Suprapubic skin (tissue), 4 donors: ENCODE data around the gene CACNA1S. TPM values are rescaled to one million over a fixed set of nuclear protein-coding genes. Genes with fewer than 3 reads are reported as not detected.

ENCODE experiments used
- DNase-seq, 2 donors: peaks; one replicate each; pipeline ENCODE4 v3.0.0-alpha.2; 2019; ENCODE audit warnings: low spot score in 2 of 2
- H3K27ac ChIP-seq: fragments of 200-600 bp; sonication (generic); one replicate; pipeline ENCODE4 v1.5.1; 2019
- H3K27me3 ChIP-seq: fragments of 200-600 bp; sonication (generic); one replicate; pipeline ENCODE4 v1.5.1; 2019
- H3K36me3 ChIP-seq: fragments of 200-600 bp; sonication (generic); one replicate; pipeline ENCODE4 v1.5.1; 2019
- H3K4me1 ChIP-seq: fragments of 200-600 bp; sonication (generic); one replicate; pipeline ENCODE4 v1.5.1; 2019
- H3K4me3 ChIP-seq: fragments of 200-600 bp; sonication (generic); one replicate; pipeline ENCODE4 v1.5.1; 2019; ENCODE audit warnings: mild to moderate bottlenecking
- H3K9me3 ChIP-seq: fragments of 200-600 bp; sonication (generic); one replicate; pipeline ENCODE4 v1.5.1; 2019
- EP300 ChIP-seq: sonication (generic); formaldehyde crosslinking; IDR thresholded peaks from one replicate; pipeline ENCODE4 v1.6.1; 2017; ENCODE audit warnings: antibody characterized with exemption
- POLR2A ChIP-seq, 2 donors: fragments of 450-650 bp; IDR thresholded peaks; one replicate each; pipeline ENCODE4 v1.6.1; 2017; ENCODE audit warnings: antibody characterized with exemption in 2 of 2, mild to moderate bottlenecking in 2 of 2, moderate library complexity in 2 of 2
- POLR2AphosphoS5 ChIP-seq, 3 donors: sonication (generic); formaldehyde crosslinking; IDR thresholded peaks; one replicate each; pipeline ENCODE4 v1.6.1; 2017; ENCODE audit warnings: antibody characterized with exemption in 3 of 3
- WGBS: methylation state at CpG from one replicate; pipeline ENCODE4 v1.1.5; 2018; 5-methylcytosine and 5-hydroxymethylcytosine counted together
- total RNA-seq, 4 donors: library from RNA; depleted of rRNA; stranded (reverse); fragments of >200 nt; gene quantifications; one replicate each; pipeline ENCODE4 v1.1.0, GENCODE V29; 2016
- TF ChIP-seq, protein P1 (sequence below), 2 donors: fragments of 200-600 bp in 1 of 2; fragments of 450-650 bp in 1 of 2; sonication (generic) in 1 of 2; IDR thresholded peaks; one replicate each; pipeline ENCODE4 v1.5.1; 2016 to 2019; ENCODE audit warnings: antibody characterized with exemption in 2 of 2, mild to moderate bottlenecking in 1 of 2, moderate library complexity in 1 of 2

Gene CACNA1S
- total RNA-seq, 4 donors from 2014 or later, result not detected

DNA sequence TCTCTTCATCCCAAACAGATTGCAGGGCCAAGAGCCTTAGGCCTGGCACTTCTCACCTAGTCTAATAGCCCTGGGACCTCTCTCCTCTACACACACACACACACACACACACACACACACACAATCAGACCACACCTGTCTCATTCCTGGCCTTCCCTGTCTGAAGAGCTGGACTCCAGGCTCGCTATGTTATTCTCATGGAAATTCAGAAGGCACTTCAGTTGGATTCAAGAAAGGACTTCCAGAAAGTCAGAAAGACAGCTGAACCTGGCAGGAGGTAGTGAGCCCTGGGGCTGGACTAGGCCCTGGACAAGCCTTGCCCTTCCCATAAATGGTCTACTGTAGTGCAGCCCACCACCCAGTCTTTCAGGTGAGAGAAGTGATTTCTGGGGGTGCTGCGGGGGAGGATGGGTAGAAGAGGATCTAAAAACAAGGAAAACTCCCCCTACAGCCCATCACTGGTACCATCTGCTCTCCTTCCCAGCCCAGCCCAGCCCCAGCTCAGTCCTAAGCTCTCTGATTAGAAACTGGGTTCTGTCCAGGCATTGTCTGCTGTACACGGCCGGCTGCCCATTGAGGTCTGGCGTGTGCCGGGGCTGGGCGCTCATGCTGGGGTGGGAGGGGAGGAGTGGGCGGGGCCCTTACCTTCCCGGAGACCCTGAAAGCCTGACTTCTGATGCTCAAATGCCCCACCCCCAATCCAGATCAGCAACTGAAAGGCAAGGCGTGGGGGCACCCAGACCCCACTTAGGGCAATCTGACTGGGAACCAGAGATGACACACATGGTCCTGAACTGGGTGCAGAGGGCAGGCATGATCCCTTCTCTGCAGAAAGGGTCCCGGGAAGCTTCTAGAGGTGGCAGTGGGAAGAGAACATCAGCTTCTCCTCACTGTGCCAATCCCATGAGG lies 91.3 kb downstream of the CACNA1S start:
- no peaks in the 10 kb centered on the region for H3K36me3 ChIP-seq
- peaks cover 45% of the 10 kb centered on the region for H3K4me1 ChIP-seq
- no peak for DNase-seq
- no peak overlapping the region for H3K27ac ChIP-seq
- no peak overlapping the region for H3K4me3 ChIP-seq
- no peak for TF ChIP-seq POLR2AphosphoS5 (IDR thresholded peaks at IDR 0.05)
- TF ChIP-seq POLR2A (IDR thresholded peaks at IDR 0.05), result no peak
- TF ChIP-seq, protein P1, sequence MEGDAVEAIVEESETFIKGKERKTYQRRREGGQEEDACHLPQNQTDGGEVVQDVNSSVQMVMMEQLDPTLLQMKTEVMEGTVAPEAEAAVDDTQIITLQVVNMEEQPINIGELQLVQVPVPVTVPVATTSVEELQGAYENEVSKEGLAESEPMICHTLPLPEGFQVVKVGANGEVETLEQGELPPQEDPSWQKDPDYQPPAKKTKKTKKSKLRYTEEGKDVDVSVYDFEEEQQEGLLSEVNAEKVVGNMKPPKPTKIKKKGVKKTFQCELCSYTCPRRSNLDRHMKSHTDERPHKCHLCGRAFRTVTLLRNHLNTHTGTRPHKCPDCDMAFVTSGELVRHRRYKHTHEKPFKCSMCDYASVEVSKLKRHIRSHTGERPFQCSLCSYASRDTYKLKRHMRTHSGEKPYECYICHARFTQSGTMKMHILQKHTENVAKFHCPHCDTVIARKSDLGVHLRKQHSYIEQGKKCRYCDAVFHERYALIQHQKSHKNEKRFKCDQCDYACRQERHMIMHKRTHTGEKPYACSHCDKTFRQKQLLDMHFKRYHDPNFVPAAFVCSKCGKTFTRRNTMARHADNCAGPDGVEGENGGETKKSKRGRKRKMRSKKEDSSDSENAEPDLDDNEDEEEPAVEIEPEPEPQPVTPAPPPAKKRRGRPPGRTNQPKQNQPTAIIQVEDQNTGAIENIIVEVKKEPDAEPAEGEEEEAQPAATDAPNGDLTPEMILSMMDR (IDR thresholded peaks at IDR 0.05), result no peak
- TF ChIP-seq EP300, result no peak
- no peaks in the 10 kb centered on the region for H3K27me3 ChIP-seq
- H3K9me3 ChIP-seq, result no peaks in the 10 kb centered on the region
- 86% methylated on average over 5 of the region's 11 CpGs for WGBS

DNA sequence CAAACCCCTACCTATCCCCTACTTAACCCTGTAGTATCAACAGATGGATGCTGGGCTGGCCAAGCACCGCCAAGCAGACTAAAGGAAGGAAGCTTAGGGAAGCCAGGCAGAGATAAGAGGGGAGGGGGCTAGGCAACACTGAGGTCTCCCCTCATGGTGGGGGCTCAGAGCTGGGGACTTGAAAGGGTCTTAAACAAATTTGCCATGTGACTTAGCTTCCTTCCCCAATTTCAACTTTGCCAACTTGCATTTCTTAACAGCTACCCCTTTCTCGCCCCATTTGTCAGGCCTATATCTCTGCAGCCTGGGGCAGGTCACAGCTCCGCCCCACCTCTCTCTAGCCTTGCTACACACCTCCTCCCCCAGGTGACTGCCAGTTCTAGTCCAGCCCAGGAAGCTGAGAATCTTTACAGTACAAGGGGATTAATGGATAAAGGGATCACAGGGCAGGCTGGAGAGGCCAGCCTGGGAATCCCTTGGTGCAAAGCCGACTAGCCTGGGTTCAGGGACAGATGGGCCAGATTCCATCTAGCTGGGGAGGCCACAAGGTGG lies 92.1 kb downstream of the CACNA1S start:
- DNase-seq, result no peak

DNA sequence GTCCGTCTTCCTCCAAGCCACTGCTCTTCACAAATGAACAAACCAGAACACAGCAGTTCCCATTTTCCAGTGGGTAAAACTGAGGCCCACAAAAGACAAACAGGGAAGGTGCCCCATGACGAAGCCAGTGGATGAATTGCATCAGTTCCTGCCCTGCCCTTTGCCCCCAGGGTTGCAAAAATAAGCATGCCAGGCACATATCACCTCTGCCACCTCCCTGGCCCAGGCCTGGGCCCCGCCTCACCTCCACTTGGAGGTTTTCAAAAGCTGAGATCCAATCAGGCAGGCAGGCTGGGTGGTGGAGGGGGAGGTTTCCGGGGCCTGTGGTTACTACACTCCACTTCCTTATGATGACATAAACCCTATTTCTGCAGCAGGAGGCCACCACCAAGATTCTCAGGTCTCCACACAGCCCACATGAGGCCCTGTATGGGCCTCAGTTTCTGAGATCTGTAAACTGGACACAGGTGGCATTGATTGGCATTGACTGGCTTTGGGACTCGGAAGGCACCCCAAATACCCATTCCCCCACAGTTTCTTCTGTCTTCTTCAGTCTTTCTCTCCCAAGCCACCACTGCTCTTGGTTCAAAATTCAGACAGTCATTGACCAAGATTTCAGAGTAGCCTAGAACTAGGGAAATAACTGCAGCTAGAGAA lies 92.8 kb downstream of the CACNA1S start:
- DNase-seq, result no peak
- H3K27me3 ChIP-seq, result peaks cover 4% of the 10 kb centered on the region
- TF ChIP-seq POLR2A (IDR thresholded peaks at IDR 0.05), result no peak
- no peak for TF ChIP-seq EP300
- no peak for TF ChIP-seq POLR2AphosphoS5 (IDR thresholded peaks at IDR 0.05)
- TF ChIP-seq, protein P1 (IDR thresholded peaks at IDR 0.05), result no peak
- no peaks in the 10 kb centered on the region for H3K36me3 ChIP-seq
- peaks cover 58% of the 10 kb centered on the region for H3K4me1 ChIP-seq
- no peaks in the 10 kb centered on the region for H3K9me3 ChIP-seq
- 63% methylated on average over 5 of the region's 5 CpGs for WGBS
- H3K27ac ChIP-seq, result no peak overlapping the region
- no peak overlapping the region for H3K4me3 ChIP-seq

More for the DNA sequence above, 92.1 kb downstream of the CACNA1S start:
- H3K27me3 ChIP-seq, result peaks cover 4% of the 10 kb centered on the region
- H3K9me3 ChIP-seq, result no peaks in the 10 kb centered on the region
- no peaks in the 10 kb centered on the region for H3K36me3 ChIP-seq
- H3K27ac ChIP-seq, result no peak overlapping the region
- no peak for TF ChIP-seq POLR2AphosphoS5 (IDR thresholded peaks at IDR 0.05)
- no peak for TF ChIP-seq POLR2A (IDR thresholded peaks at IDR 0.05)
- TF ChIP-seq, protein P1 (IDR thresholded peaks at IDR 0.05), result no peak
- no peak for TF ChIP-seq EP300
- peaks cover 54% of the 10 kb centered on the region for H3K4me1 ChIP-seq
- 81% methylated on average over 4 of the region's 4 CpGs for WGBS
- H3K4me3 ChIP-seq, result no peak overlapping the region

DNA sequence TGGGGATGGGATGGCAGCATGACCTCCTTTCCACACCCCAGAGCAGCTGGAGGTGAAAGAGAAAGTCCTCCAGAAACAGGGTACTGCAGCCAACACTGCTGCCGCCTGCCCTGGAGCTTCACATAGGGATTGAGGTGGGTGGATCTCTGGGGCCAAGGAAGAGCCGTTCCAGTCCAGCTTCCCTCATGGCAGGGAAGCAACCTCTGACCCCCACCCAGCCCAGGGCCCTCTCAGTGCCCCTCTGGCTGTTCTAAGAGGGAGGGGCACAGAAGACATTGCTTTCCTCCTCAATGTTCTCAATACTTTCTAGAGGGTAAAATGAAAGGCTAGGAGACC lies 94.4 kb downstream of the CACNA1S start:
- WGBS, result 65% methylated on average over 2 of the region's 2 CpGs
- Histone ChIP-seq H3K27ac (no peak overlapping the region), H3K27me3 (peaks cover 4% of the 10 kb centered on the region), H3K4me1 (peaks cover 60% of the 10 kb centered on the region), H3K4me3 (no peak overlapping the region), H3K36me3 (no peaks in the 10 kb centered on the region), H3K9me3 (no peaks in the 10 kb centered on the region)
- no peak for DNase-seq
- TF ChIP-seq, protein P1 (IDR thresholded peaks at IDR 0.05), result no peak
- TF ChIP-seq POLR2A (IDR thresholded peaks at IDR 0.05) (no peak), POLR2AphosphoS5 (IDR thresholded peaks at IDR 0.05) (no peak)
